Activated CD4-positive, alpha-beta T cell treated with anti-CD3 and anti-CD28 coated beads, Interleukin-2, Interleukin-4, amounts not matched to agents 100 ng/mL and 50 ng/mL, durations not matched to agents 16 hours and 8 hours (primary cell): ENCODE results near the gene CAMSAP1.
"Not testable (repeated sequence)": the region's sequence is repeated elsewhere in the genome, so short reads cannot be mapped to it uniquely, and the experiment has no call there.

ENCODE experiments used
- DNase-seq: peaks from one replicate; pipeline ENCODE4 v3.0.0-alpha.2; 2020; ENCODE audit warnings: low spot score

Gene CAMSAP1

GRCh38 chr9:135898634-135899407 lies 8.5 kb downstream of the CAMSAP1 start:
- DNase-seq = no peak

GRCh38 chr9:135896626-135897025 lies 10.7 kb downstream of the CAMSAP1 start:
- no peak for DNase-seq

GRCh38 chr9:135896205-135896604 lies 11.1 kb downstream of the CAMSAP1 start:
- DNase-seq = no peak

- no peak for DNase-seq
Measured at GRCh38 chr9:135895202-135895848, 12.0 kb downstream of the CAMSAP1 start.

- no peak for DNase-seq
Measured at GRCh38 chr9:135893104-135893503, 14.2 kb downstream of the CAMSAP1 start.

GRCh38 chr9:135892327-135892726 lies 15.0 kb downstream of the CAMSAP1 start:
- DNase-seq = not testable (repeated sequence)

GRCh38 chr9:135891027-135891631 lies 16.2 kb downstream of the CAMSAP1 start:
- DNase-seq = no peak

GRCh38 chr9:135890190-135891026 lies 16.9 kb downstream of the CAMSAP1 start:
- DNase-seq = no peak

GRCh38 chr9:135889564-135890189 lies 17.7 kb downstream of the CAMSAP1 start:
- no peak for DNase-seq

GRCh38 chr9:135888766-135889394 lies 18.5 kb downstream of the CAMSAP1 start:
- no peak for DNase-seq

- DNase-seq = no peak
Measured at GRCh38 chr9:135888126-135888765, 19.1 kb downstream of the CAMSAP1 start.

- peak; percentile 46 for DNase-seq
Measured at GRCh38 chr9:135887585-135888050, 19.7 kb downstream of the CAMSAP1 start.

- DNase-seq = no peak
Measured at GRCh38 chr9:135887021-135887507, 20.3 kb downstream of the CAMSAP1 start.

GRCh38 chr9:135886147-135886981 lies 21.0 kb downstream of the CAMSAP1 start:
- no peak for DNase-seq

GRCh38 chr9:135885100-135885853 lies 22.1 kb downstream of the CAMSAP1 start:
- no peak for DNase-seq

GRCh38 chr9:135884328-135885035 lies 22.9 kb downstream of the CAMSAP1 start:
- DNase-seq = no peak

- DNase-seq = no peak
Measured at GRCh38 chr9:135883410-135884089, 23.8 kb downstream of the CAMSAP1 start.

- no peak for DNase-seq
Measured at GRCh38 chr9:135882011-135882410, 25.3 kb downstream of the CAMSAP1 start.
